Progenitor cell of endocrine pancreas (in vitro differentiated cells): Measurements from ENCODE around the gene CHRNB4. TPM values are rescaled to one million over a fixed set of nuclear protein-coding genes. Genes with fewer than 3 reads are reported as not detected.

Experiments
- DNase-seq: peaks from one replicate; pipeline ENCODE4 v3.0.0; 2021; ENCODE audit warnings: low spot score; ENCODE audit not compliant: unreplicated experiment
- H3K27ac Mint-ChIP-seq: 2 replicates; pipeline ENCODE4 v1.8.0; 2021; ENCODE audit warnings: mild to moderate bottlenecking, moderate library complexity, mixed read lengths
- H3K27me3 Mint-ChIP-seq: 2 replicates; pipeline ENCODE4 v1.8.0; 2021; ENCODE audit warnings: mixed read lengths
- H3K36me3 Mint-ChIP-seq: 2 replicates; pipeline ENCODE4 v1.8.0; 2022; ENCODE audit warnings: mixed read lengths; ENCODE audit not compliant: insufficient read depth
- H3K4me1 Mint-ChIP-seq: 2 replicates; pipeline ENCODE4 v1.8.0; 2021; ENCODE audit warnings: low read depth, mixed read lengths
- H3K4me3 Mint-ChIP-seq: 2 replicates; pipeline ENCODE4 v1.8.0; 2021; ENCODE audit warnings: low read depth, mild to moderate bottlenecking, moderate library complexity, mixed read lengths
- H3K9me3 Mint-ChIP-seq: 2 replicates; pipeline ENCODE4 v1.8.0; 2021; ENCODE audit warnings: low read depth, mixed read lengths
- CTCF ChIP-seq: fragments of 200-600 bp; sonication (generic); IDR thresholded peaks from one replicate; pipeline ENCODE4 v1.5.0; 2021; ENCODE audit warnings: antibody characterized with exemption, mild to moderate bottlenecking; ENCODE audit not compliant: unreplicated experiment
- total RNA-seq: library from RNA; stranded (reverse); gene quantifications from 2 replicates; pipeline ENCODE4 v1.2.1, GENCODE V29; 2021

CHRNB4 gene
- total RNA-seq, 1 donor from 2014 or later, result 1.0 TPM

DNA sequence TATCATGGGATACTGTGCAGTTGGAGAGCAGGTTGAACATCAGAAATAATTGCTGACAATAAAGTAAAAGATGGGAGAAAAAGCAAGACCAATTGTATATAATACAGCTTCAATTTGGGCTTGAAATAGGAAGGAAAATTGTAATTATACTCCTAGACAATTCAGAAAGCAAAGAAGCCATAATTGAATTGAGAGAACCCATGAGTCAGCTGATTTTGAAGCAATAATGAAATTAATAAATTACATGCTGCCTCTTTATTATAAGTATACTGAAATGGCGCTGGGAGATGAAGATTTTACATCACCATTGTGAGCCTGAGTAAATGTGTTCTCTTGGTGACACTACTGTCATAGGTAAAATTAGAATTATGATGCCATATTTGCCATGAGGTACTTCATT lies 43.4 kb downstream of the CHRNB4 start:
- no peak overlapping the region for H3K4me3 Mint-ChIP-seq
- DNase-seq, result no peak
- no peaks in the 10 kb centered on the region for H3K36me3 Mint-ChIP-seq
- no peak for TF ChIP-seq CTCF
- no peaks in the 10 kb centered on the region for H3K9me3 Mint-ChIP-seq
- H3K27ac Mint-ChIP-seq, result no peak overlapping the region
- H3K27me3 Mint-ChIP-seq, result no peaks in the 10 kb centered on the region
- H3K4me1 Mint-ChIP-seq, result no peaks in the 10 kb centered on the region

DNA sequence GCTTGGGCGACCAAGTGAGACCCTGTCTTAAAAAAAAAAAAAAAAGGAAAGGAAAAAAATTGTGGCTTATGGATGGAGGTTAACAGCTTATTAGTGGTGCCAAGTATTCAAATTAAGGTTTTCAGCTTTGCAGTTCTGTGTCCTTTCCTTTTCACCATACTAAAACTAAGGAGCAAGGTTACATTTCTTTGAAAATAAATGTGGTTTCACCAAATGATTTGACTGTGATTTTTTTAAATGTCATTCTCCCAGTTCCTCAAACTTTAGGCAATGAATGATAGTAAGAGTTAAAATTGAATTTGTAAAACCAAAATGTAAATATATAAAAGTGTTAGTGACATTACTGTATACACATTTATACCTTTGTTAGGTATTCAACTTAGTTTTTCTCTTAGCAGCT lies 66.1 kb downstream of the CHRNB4 start:
- Mint-ChIP-seq H3K4me1 (no peaks in the 10 kb centered on the region), H3K36me3 (no peaks in the 10 kb centered on the region), H3K27ac (no peak overlapping the region)

More for the DNA sequence above, 66.1 kb downstream of the CHRNB4 start:
- Mint-ChIP-seq H3K9me3 (no peaks in the 10 kb centered on the region), H3K27me3 (no peaks in the 10 kb centered on the region), H3K4me3 (no peak overlapping the region)
- no peak for DNase-seq
- no peak for TF ChIP-seq CTCF

Other genes starting within 250 kb of the CHRNB4 start
- 87.4 and 95.3 TPM in 2 replicates for gene IREB2, start 203.0 kb downstream of the CHRNB4 start, total RNA-seq
- gene HYKK, start 133.6 kb downstream of the CHRNB4 start, total RNA-seq, result 4.1 and 4.3 TPM in 2 replicates
- gene PSMA4, start 100.8 kb downstream of the CHRNB4 start, total RNA-seq, result 214 and 221 TPM in 2 replicates
- 8.0 and 8.1 TPM in 2 replicates for gene CHRNA5, start 75.7 kb downstream of the CHRNB4 start, total RNA-seq
- gene CHRNA3, start 20.2 kb downstream of the CHRNB4 start, total RNA-seq, result 0.29 and 1.5 TPM in 2 replicates
- 119 and 127 TPM in 2 replicates for gene ADAMTS7, start 170.3 kb upstream of the CHRNB4 start, total RNA-seq
- 438 and 447 TPM in 2 replicates for gene MORF4L1, start 231.7 kb upstream of the CHRNB4 start, total RNA-seq